H1 (cell line): ENCODE results near the gene ABCC6. TPM values are rescaled to one million over a fixed set of nuclear protein-coding genes. Genes with fewer than 3 reads are reported as not detected.

Experiments used
- CTCF ChIA-PET: fragments of 300-600 bp; sonication (Branson Sonifier 250); formaldehyde crosslinking; loops from one replicate; lab custom pipeline; 2021; ENCODE audit not compliant: partially characterized antibody; lab: Charles Lee
- POLR2A ChIA-PET: fragments of 300-600 bp; sonication (Branson Sonifier 250); formaldehyde crosslinking; loops from one replicate; lab custom pipeline; 2021; ENCODE audit warnings: inconsistent platforms; ENCODE audit not compliant: partially characterized antibody; lab: Charles Lee
- DNase-seq, 2 experiments: peaks; one replicate each; pipeline versions ENCODE4 v3.0.0 to v3.0.0-alpha.2; 2010 to 2022; ENCODE audit warnings: low spot score in 2 of 2, low read depth in 1 of 2, mixed read lengths in 1 of 2
- FAIRE-seq: peaks from 2 replicates; lab custom pipeline; 2011; peaks lifted over from hg19 to GRCh38; lab: Jason Lieb, UNC
- H2AFZ ChIP-seq: 2 replicates; pipeline ENCODE4 v1.8.1; 2012; ENCODE audit warnings: low read length, inconsistent platforms
- H2AK5ac ChIP-seq: 2 replicates; pipeline ENCODE4 v1.6.1; 2013; ENCODE audit warnings: low read depth, low read length
- H2BK120ac ChIP-seq: replicated peaks from 2 replicates; pipeline ENCODE3; 2013; ENCODE audit warnings: low read depth, low read length, inconsistent platforms
- H2BK12ac ChIP-seq: 2 replicates; pipeline ENCODE4 v1.6.1; 2013; ENCODE audit warnings: low read depth, low read length
- H2BK15ac ChIP-seq: 2 replicates; pipeline ENCODE4 v1.6.1; 2013; ENCODE audit warnings: low read length
- H2BK20ac ChIP-seq: 2 replicates; pipeline ENCODE4 v1.6.1; 2013; ENCODE audit warnings: low read length
- H2BK5ac ChIP-seq: 2 replicates; pipeline ENCODE4 v1.6.1; 2013; ENCODE audit warnings: low read depth, low read length
- H3K14ac ChIP-seq: 2 replicates; pipeline ENCODE4 v1.6.1; 2013; ENCODE audit warnings: inconsistent platforms; ENCODE audit not compliant: insufficient read length
- H3K18ac ChIP-seq: 2 replicates; pipeline ENCODE4 v1.6.1; 2013; ENCODE audit warnings: low read length; ENCODE audit errors: extremely low read depth
- H3K23ac ChIP-seq: 2 replicates; pipeline ENCODE4 v1.6.1; 2013; ENCODE audit warnings: inconsistent platforms; ENCODE audit not compliant: insufficient read length
- H3K23me2 ChIP-seq: 2 replicates; pipeline ENCODE4 v1.6.1; 2013; ENCODE audit warnings: low read depth, low read length
- H3K27ac ChIP-seq: 2 replicates; pipeline ENCODE4 v1.6.1; 2011; ENCODE audit warnings: low read depth, low read length, inconsistent platforms
- H3K27me3 ChIP-seq, 4 experiments: replicated peaks in 1 of 4; 1 replicate in 1 of 4; 2 replicates in 3 of 4; pipeline versions ENCODE4 v1.6.1 to v1.8.1; 2011 to 2013; ENCODE audit warnings: low read length in 3 of 4, mild to moderate bottlenecking in 3 of 4, inconsistent platforms in 2 of 4, mixed read lengths in 2 of 4, moderate library complexity in 1 of 4; ENCODE audit not compliant: control insufficient read depth in 3 of 4, insufficient read depth in 3 of 4; ENCODE audit errors: extremely low read depth in 1 of 4
- H3K36me3 ChIP-seq, 4 experiments: 2 replicates each; pipeline versions ENCODE4 v1.6.1 to v1.8.1; 2011 to 2013; ENCODE audit warnings: mild to moderate bottlenecking in 4 of 4, low read length in 3 of 4, moderate library complexity in 2 of 4, control low read depth in 1 of 4, inconsistent platforms in 1 of 4; ENCODE audit not compliant: insufficient read depth in 4 of 4, control insufficient read depth in 2 of 4
- H3K4ac ChIP-seq: replicated peaks from 2 replicates; pipeline ENCODE3; 2013; ENCODE audit warnings: low read length, low read depth, mixed read lengths, inconsistent platforms; ENCODE audit not compliant: insufficient read length
- H3K4me1 ChIP-seq, 4 experiments: replicated peaks in 1 of 4; 1 replicate in 1 of 4; 2 replicates in 3 of 4; pipeline versions ENCODE4 v1.6.1 to v1.8.1; 2011 to 2013; ENCODE audit warnings: low read length in 3 of 4, inconsistent platforms in 2 of 4, mixed read lengths in 1 of 4; ENCODE audit not compliant: insufficient read depth in 4 of 4, control insufficient read depth in 3 of 4
- H3K4me2 ChIP-seq, 2 experiments: 2 replicates each; pipeline versions ENCODE4 v1.6.1 to v1.8.1; 2011 to 2013; ENCODE audit warnings: low read depth in 2 of 2, low read length in 2 of 2, control low read depth in 1 of 2, inconsistent platforms in 1 of 2, mild to moderate bottlenecking in 1 of 2; ENCODE audit not compliant: insufficient read depth in 1 of 2
- H3K4me3 ChIP-seq, 4 experiments: fragments of 200-600, 300-600 bp in 1 of 4; sonication (generic), shearing (Covaris generic), sonication (Bioruptor Twin) in 1 of 4; 2 replicates each; pipeline versions ENCODE4 v1.5.1 to v1.8.1; 2011 to 2016; ENCODE audit warnings: low read length in 4 of 4, low read depth in 3 of 4, control low read depth in 2 of 4, inconsistent platforms in 2 of 4, mild to moderate bottlenecking in 2 of 4, mixed read lengths in 1 of 4, moderate library complexity in 1 of 4; ENCODE audit not compliant: insufficient read depth in 2 of 4; ENCODE audit errors: extremely low read depth in 1 of 4
- H3K56ac ChIP-seq: replicated peaks from 2 replicates; pipeline ENCODE3; 2013; ENCODE audit warnings: low read depth, mild to moderate bottlenecking, mixed read lengths, low read length, inconsistent platforms; ENCODE audit not compliant: insufficient read length
- H3K79me1 ChIP-seq: 2 replicates; pipeline ENCODE4 v1.6.1; 2013; ENCODE audit warnings: low read depth, low read length, control low read depth
- H3K79me2 ChIP-seq, 2 experiments: 2 replicates each; pipeline versions ENCODE4 v1.6.1 to v1.8.1; 2012 to 2013; ENCODE audit warnings: low read length in 2 of 2, mild to moderate bottlenecking in 2 of 2, inconsistent platforms in 1 of 2; ENCODE audit not compliant: insufficient read depth in 2 of 2, control insufficient read depth in 1 of 2
- H3K9ac ChIP-seq, 4 experiments: replicated peaks in 1 of 4; 1 replicate in 1 of 4; 2 replicates in 3 of 4; pipeline versions ENCODE4 v1.6.1 to v1.8.1; 2011 to 2013; ENCODE audit warnings: low read depth in 3 of 4, low read length in 3 of 4, control low read depth in 2 of 4, mild to moderate bottlenecking in 2 of 4, moderate library complexity in 2 of 4, inconsistent platforms in 1 of 4; ENCODE audit errors: extremely low read depth in 1 of 4
- H3K9me3 ChIP-seq, 2 experiments: 2 replicates each; pipeline versions ENCODE4 v1.6.1 to v1.8.1; 2012 to 2013; ENCODE audit warnings: mild to moderate bottlenecking in 2 of 2, moderate library complexity in 2 of 2, control low read depth in 1 of 2, inconsistent platforms in 1 of 2, low read depth in 1 of 2, low read length in 1 of 2, mixed read lengths in 1 of 2; ENCODE audit not compliant: insufficient read depth in 2 of 2
- H4K20me1 ChIP-seq, 2 experiments: replicated peaks in 1 of 2; 2 replicates each; pipeline versions ENCODE3 to v1.8.1; 2011 to 2013; ENCODE audit warnings: inconsistent platforms in 2 of 2, low read length in 2 of 2, mild to moderate bottlenecking in 1 of 2; ENCODE audit not compliant: insufficient read depth in 2 of 2, control insufficient read depth in 1 of 2
- H4K5ac ChIP-seq: 2 replicates; pipeline ENCODE4 v1.6.1; 2013; ENCODE audit warnings: low read length, low read depth, mixed read lengths, inconsistent platforms; ENCODE audit not compliant: insufficient read length
- H4K8ac ChIP-seq: 2 replicates; pipeline ENCODE4 v1.8.0; 2013; ENCODE audit warnings: mild to moderate bottlenecking, moderate library complexity, low read length, inconsistent platforms; ENCODE audit not compliant: insufficient read depth; ENCODE audit errors: extremely low read depth
- H4K91ac ChIP-seq: replicated peaks from 2 replicates; pipeline ENCODE3; 2013; ENCODE audit warnings: low read length, mixed read lengths, inconsistent platforms; ENCODE audit not compliant: insufficient read length
- CBX5 ChIP-seq: fragments of 300-800, 300-1000 bp; sonication (generic); IDR thresholded peaks from 2 replicates; pipeline ENCODE4 v1.7.1; 2016; ENCODE audit warnings: antibody characterized with exemption, low read length, low read depth
- CTBP2 ChIP-seq: IDR thresholded peaks from 2 replicates; pipeline ENCODE4 v1.7.0; 2011; ENCODE audit warnings: borderline replicate concordance, mild to moderate bottlenecking, moderate library complexity, mixed read lengths, low read length; ENCODE audit not compliant: insufficient read depth, insufficient read length
- EZH2 ChIP-seq: fragments of 200-600 bp; sonication (generic); IDR thresholded peaks from 2 replicates; pipeline ENCODE4 v1.7.1; 2012; ENCODE audit warnings: low read depth, mild to moderate bottlenecking, moderate library complexity, low read length, inconsistent platforms; ENCODE audit not compliant: severe bottlenecking
- GABPA ChIP-seq: IDR thresholded peaks from 2 replicates; pipeline ENCODE4 v1.6.1; 2011; ENCODE audit warnings: mild to moderate bottlenecking, low read length, moderate library complexity, borderline replicate concordance; ENCODE audit not compliant: insufficient read depth
- KDM1A ChIP-seq: fragments of 200-600, 300-600 bp; sonication (generic); IDR thresholded peaks from 2 replicates; pipeline ENCODE4 v1.7.1; 2016; ENCODE audit warnings: mild to moderate bottlenecking, low read length, borderline replicate concordance
- MAFK ChIP-seq: IDR thresholded peaks from 2 replicates; pipeline ENCODE4 v1.6.1; 2012; ENCODE audit warnings: low read depth, mild to moderate bottlenecking, improper control_type of control experiment, low read length
- SIN3A ChIP-seq, 2 experiments: IDR thresholded peaks in 1 of 2; conservative IDR thresholded peaks in 1 of 2; 2 replicates each; pipeline ENCODE4 v1.6.1; 2011 to 2012; ENCODE audit warnings: low read length in 2 of 2, improper control_type of control experiment in 1 of 2, low read depth in 1 of 2, mild to moderate bottlenecking in 1 of 2
- TAF7 ChIP-seq: optimal IDR thresholded peaks from 2 replicates; pipeline ENCODE3; 2011; ENCODE audit warnings: low read depth, mild to moderate bottlenecking, inconsistent platforms, low read length, moderate library complexity, borderline replicate concordance
- whole genome bisulfite sequencing, 2 experiments: shearing (Covaris generic) in 1 of 2; methylation state at CpG; one replicate each; pipeline versions ENCODE4 v1.1.6 to v1.1.7; 2013 to 2015; ENCODE audit warnings: low lambda C conversion rate in 2 of 2, mixed read lengths in 2 of 2, inconsistent platforms in 1 of 2, low coverage in 1 of 2, missing lambda C conversion rate in 1 of 2; ENCODE audit not compliant: insufficient replicate concordance in 2 of 2, insufficient coverage in 1 of 2, insufficient read length in 1 of 2; ENCODE audit errors: extremely low coverage in 1 of 2, missing lambda C conversion rate in 1 of 2; 5-methylcytosine and 5-hydroxymethylcytosine counted together
- polyA plus RNA-seq, 7 experiments: library from polyadenylated mRNA; depleted of rRNA in 3 of 7; stranded (reverse) in 5 of 7; unstranded in 2 of 7; fragments of >200 nt in 5 of 7; fragments of 200-250 nt in 2 of 7; gene quantifications; 1 replicate in 5 of 7; 2 replicates in 1 of 7; 4 replicates in 1 of 7; pipeline versions ENCODE4 v1.2.1 to v1.2.3, GENCODE V29; 2011 to 2013; ENCODE audit warnings: missing spikeins in 2 of 7, mixed read lengths in 2 of 7
- total RNA-seq: library from RNA; stranded (reverse); fragmentation: NEBNext Ultra II Directional; extraction: Animal tissue kit (Norgen Biotek cat#: 25700); gene quantifications from 2 replicates; pipeline ENCODE4 v1.2.1, GENCODE V29; 2021

Gene ABCC6
- total and polyA plus RNA-seq, 2 of the 8 experiments (the other 6 are each of a cell fraction or from before 2014, with no cell fraction given), result 1.6 to 1.8 TPM

DNA sequence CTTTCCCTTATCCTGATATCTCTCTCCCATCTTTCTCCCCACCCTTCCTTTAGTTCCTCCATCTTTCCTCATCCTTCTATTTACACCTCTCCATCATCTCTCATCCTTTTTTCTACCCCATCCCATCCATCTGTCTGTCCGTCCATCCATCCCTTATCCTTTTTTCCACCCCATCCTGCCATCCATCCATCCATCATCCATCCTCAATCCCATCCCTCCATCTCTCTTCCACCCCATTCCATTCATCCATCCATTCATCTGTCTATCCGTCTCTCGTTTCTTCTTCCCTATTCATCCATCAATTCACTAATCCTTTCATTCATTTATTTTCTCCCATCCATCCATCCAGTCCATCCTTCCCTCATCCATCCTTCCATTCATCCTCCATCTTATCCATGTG lies 68.1 kb downstream of the ABCC6 start:
- no peak overlapping the region for H4K91ac ChIP-seq
- peaks cover 22 to 26% of the 10 kb centered on the region in 2 experiments for H3K9me3 ChIP-seq
- H2BK12ac ChIP-seq, result no peak overlapping the region
- peaks cover 0 to 4% of the 10 kb centered on the region in 2 experiments for H4K20me1 ChIP-seq
- no peak overlapping the region for H3K4ac ChIP-seq
- no peak overlapping the region for H3K4me3 ChIP-seq
- H3K18ac ChIP-seq, result no peak overlapping the region
- no peaks in the 10 kb centered on the region for H3K36me3 ChIP-seq
- POLR2A ChIA-PET, result no interaction called here
- H2BK120ac ChIP-seq, result no peak overlapping the region
- H3K23ac ChIP-seq, result no peak overlapping the region
- no peak for DNase-seq
- no peak overlapping the region for H2AFZ ChIP-seq
- TF ChIP-seq KDM1A (no peak), CTBP2 (no peak), EZH2 (no peak), SIN3A (conservative IDR thresholded peaks at IDR 0.05 in 1 of 2, IDR thresholded peaks at IDR 0.05 in 1 of 2; ENCODE audit: low read depth in 1 of 2, low read length in 2 of 2) (no peak), TAF7 (no peak), MAFK (no peak), CBX5 (no peak), GABPA (no peak)
- TF ChIP-seq, all 59 proteins: peak for 0
- H3K27ac ChIP-seq, result no peak overlapping the region
- 86 to 100% methylated on average over 3 of the region's 3 CpGs for WGBS, 2 experiments
- peaks cover 6% of the 10 kb centered on the region; the same call in 1 of the 2 replicates for H3K23me2 ChIP-seq
- no peak overlapping the region for H3K56ac ChIP-seq
- no peaks in the 10 kb centered on the region for H3K79me2 ChIP-seq
- H3K4me2 ChIP-seq, result no peak overlapping the region
- H3K79me1 ChIP-seq, result no peaks in the 10 kb centered on the region
- H4K5ac ChIP-seq, result no peak overlapping the region
- no peak overlapping the region for H3K14ac ChIP-seq
- no peak overlapping the region for H2BK15ac ChIP-seq
- H3K9ac ChIP-seq, result no peak overlapping the region
- CTCF ChIA-PET, result interaction anchor here (1.1 kb wide), 1 partner anchor 11 kb away, joined by 3 read pairs; no protein-coding TSS in a partner anchor
- no peak overlapping the region for H4K8ac ChIP-seq
- no peaks in the 10 kb centered on the region for H3K4me1 ChIP-seq
- no peaks in the 10 kb centered on the region for H3K27me3 ChIP-seq
- no peak for FAIRE-seq
- H2AK5ac ChIP-seq, result no peak overlapping the region
- H2BK5ac ChIP-seq, result no peak overlapping the region
- no peak overlapping the region for H2BK20ac ChIP-seq
